SK-N-SH treated with all-trans-retinoic acid at 6 μM for 48 hours (cell line): ENCODE measurements around the gene ANXA11.

Experiments
- ATAC-seq: fragments of 200-7000 bp; cut with Tn5 transposase; 3 replicates; pipeline ENCODE4 v1.9.1; 2020; ENCODE audit warnings: mild to moderate bottlenecking, moderate library complexity
- ARNTL ChIP-seq: fragments of 450-650 bp; formaldehyde crosslinking; IDR thresholded peaks from 2 replicates; pipeline ENCODE4 v1.5.0; 2020; ENCODE audit warnings: low read depth, mild to moderate bottlenecking, moderate library complexity, borderline replicate concordance
- BACH2 ChIP-seq: fragments of 250-450 bp; sonication (Bioruptor Pico); IDR thresholded peaks from 2 replicates; pipeline ENCODE4 v1.9.0; 2021; ENCODE audit warnings: mild to moderate bottlenecking, borderline replicate concordance
- CSDC2 ChIP-seq: fragments of 250-450 bp; sonication (Bioruptor Pico); IDR thresholded peaks from 2 replicates; pipeline ENCODE4 v1.5.0; 2020; ENCODE audit warnings: mild to moderate bottlenecking, moderate library complexity
- CSRNP3 ChIP-seq: fragments of 250-450 bp; sonication (Bioruptor Pico); IDR thresholded peaks from 2 replicates; pipeline ENCODE4 v1.5.1; 2021; ENCODE audit warnings: mild to moderate bottlenecking, moderate library complexity
- ESRRG ChIP-seq: fragments of 250-450 bp; sonication (Bioruptor Pico); IDR thresholded peaks from 2 replicates; pipeline ENCODE4 v1.6.1; 2021; ENCODE audit warnings: mild to moderate bottlenecking
- GLIS3 ChIP-seq: fragments of 250-450 bp; sonication (Bioruptor Pico); IDR thresholded peaks from 2 replicates; pipeline ENCODE4 v1.5.0; 2020; ENCODE audit warnings: mild to moderate bottlenecking, moderate library complexity
- OSR1 ChIP-seq: fragments of 250-450 bp; sonication (Bioruptor Pico); IDR thresholded peaks from 2 replicates; pipeline ENCODE4 v1.8.0; 2022; ENCODE audit warnings: moderate library complexity, mild to moderate bottlenecking, inconsistent platforms
- PPARA ChIP-seq: fragments of 250-450 bp; sonication (Bioruptor Pico); IDR thresholded peaks from 2 replicates; pipeline ENCODE4 v1.5.0; 2020; ENCODE audit warnings: mild to moderate bottlenecking, borderline replicate concordance
- RARB ChIP-seq: fragments of 250-450 bp; sonication (Bioruptor Pico); IDR thresholded peaks from 2 replicates; pipeline ENCODE4 v1.8.0; 2021; ENCODE audit warnings: mild to moderate bottlenecking, moderate library complexity
- SNAI2 ChIP-seq: fragments of 250-450 bp; sonication (Bioruptor Pico); IDR thresholded peaks from 2 replicates; pipeline ENCODE4 v1.5.0; 2020; ENCODE audit warnings: mild to moderate bottlenecking, moderate library complexity
- TOX ChIP-seq: fragments of 250-450 bp; sonication (Bioruptor Pico); IDR thresholded peaks from 2 replicates; pipeline ENCODE4 v1.8.0; 2021; ENCODE audit warnings: mild to moderate bottlenecking, moderate library complexity, borderline replicate concordance
- TSHZ2 ChIP-seq: fragments of 250-450 bp; sonication (Bioruptor Pico); IDR thresholded peaks from 2 replicates; pipeline ENCODE4 v1.5.0; 2020; ENCODE audit warnings: mild to moderate bottlenecking, moderate library complexity
- ZC3H10 ChIP-seq: fragments of 250-450 bp; sonication (Bioruptor Pico); IDR thresholded peaks from 2 replicates; pipeline ENCODE4 v1.5.1; 2021; ENCODE audit warnings: mild to moderate bottlenecking, moderate library complexity
- ZFP3 ChIP-seq: fragments of 250-450 bp; sonication (Bioruptor Pico); IDR thresholded peaks from 2 replicates; pipeline ENCODE4 v1.5.0; 2020; ENCODE audit warnings: mild to moderate bottlenecking, moderate library complexity
- ZFP30 ChIP-seq: fragments of 450-650 bp; formaldehyde crosslinking; IDR thresholded peaks from 2 replicates; pipeline ENCODE4 v1.5.0; 2022; ENCODE audit warnings: mild to moderate bottlenecking, moderate library complexity
- ZNF565 ChIP-seq: fragments of 450-650 bp; formaldehyde crosslinking; conservative IDR thresholded peaks from 2 replicates; pipeline ENCODE4 v1.5.0; 2020; ENCODE audit warnings: low read depth, mild to moderate bottlenecking, moderate library complexity
- ZNF70 ChIP-seq: fragments of 450-650 bp; formaldehyde crosslinking; IDR thresholded peaks from 2 replicates; pipeline ENCODE4 v1.5.0; 2020; ENCODE audit warnings: mild to moderate bottlenecking, moderate library complexity
- ZNF8 ChIP-seq: fragments of 450-650 bp; formaldehyde crosslinking; IDR thresholded peaks from 2 replicates; pipeline ENCODE4 v1.5.0; 2020; ENCODE audit warnings: mild to moderate bottlenecking, moderate library complexity
- TF ChIP-seq, protein P1 (sequence below): fragments of 250-450 bp; sonication (Bioruptor Pico); IDR thresholded peaks from 2 replicates; pipeline ENCODE4 v1.5.1; 2020; ENCODE audit warnings: low read depth, mild to moderate bottlenecking, moderate library complexity

ANXA11 gene

DNA sequence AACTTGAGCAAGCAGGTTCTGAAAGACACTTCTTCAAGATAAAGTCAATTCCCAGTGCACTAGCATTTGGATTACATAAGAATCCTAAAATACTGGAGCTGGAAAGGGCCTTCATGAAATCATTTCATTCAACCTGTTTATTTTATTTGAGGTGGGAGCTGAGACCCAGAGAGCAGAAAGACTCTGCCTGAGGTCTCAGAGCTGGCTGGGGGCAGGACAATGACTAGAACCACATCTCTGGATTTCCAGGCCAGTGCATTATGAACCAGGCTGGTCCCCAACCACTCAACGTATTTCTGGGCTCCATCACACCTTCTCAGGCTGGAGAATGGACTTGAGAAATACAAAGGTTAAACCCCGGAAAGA lies 8.4 kb downstream of the ANXA11 start:
- TF ChIP-seq TSHZ2 (CRISPR knock-in tag) (no peak), ARNTL (CRISPR knock-in tag) (no peak), CSDC2 (CRISPR knock-in tag) (no peak), ZNF70 (CRISPR knock-in tag) (no peak), RARB (CRISPR knock-in tag) (no peak), ZFP3 (CRISPR knock-in tag) (no peak), TOX (CRISPR knock-in tag) (no peak), SNAI2 (CRISPR knock-in tag) (no peak), ZC3H10 (CRISPR knock-in tag) (no peak), CSRNP3 (CRISPR knock-in tag) (no peak)
- TF ChIP-seq, protein P1, sequence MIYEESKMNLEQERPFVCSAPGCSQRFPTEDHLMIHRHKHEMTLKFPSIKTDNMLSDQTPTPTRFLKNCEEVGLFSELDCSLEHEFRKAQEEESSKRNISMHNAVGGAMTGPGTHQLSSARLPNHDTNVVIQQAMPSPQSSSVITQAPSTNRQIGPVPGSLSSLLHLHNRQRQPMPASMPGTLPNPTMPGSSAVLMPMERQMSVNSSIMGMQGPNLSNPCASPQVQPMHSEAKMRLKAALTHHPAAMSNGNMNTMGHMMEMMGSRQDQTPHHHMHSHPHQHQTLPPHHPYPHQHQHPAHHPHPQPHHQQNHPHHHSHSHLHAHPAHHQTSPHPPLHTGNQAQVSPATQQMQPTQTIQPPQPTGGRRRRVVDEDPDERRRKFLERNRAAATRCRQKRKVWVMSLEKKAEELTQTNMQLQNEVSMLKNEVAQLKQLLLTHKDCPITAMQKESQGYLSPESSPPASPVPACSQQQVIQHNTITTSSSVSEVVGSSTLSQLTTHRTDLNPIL (CRISPR knock-in tag) = no peak
- ATAC-seq = peak; percentile 10; the same call in 1 of the 3 replicates

GRCh38 chr10:80196270-80196949 lies 8.9 kb downstream of the ANXA11 start:
- peak; percentile 59 for ATAC-seq
- no peak for TF ChIP-seq RARB (CRISPR knock-in tag)
- TF ChIP-seq, protein P1 (CRISPR knock-in tag) = no peak
- TF ChIP-seq ESRRG (CRISPR knock-in tag) = no peak
- no peak for TF ChIP-seq ZNF8
- no peak for TF ChIP-seq TSHZ2 (CRISPR knock-in tag)
- TF ChIP-seq ZFP30 (CRISPR knock-in tag) = no peak
- TF ChIP-seq CSDC2 (CRISPR knock-in tag) = no peak
- no peak for TF ChIP-seq ZFP3 (CRISPR knock-in tag)
- no peak for TF ChIP-seq CSRNP3 (CRISPR knock-in tag)
- no peak for TF ChIP-seq ZNF565
- TF ChIP-seq ZC3H10 (CRISPR knock-in tag) = no peak
- TF ChIP-seq GLIS3 = no peak
- TF ChIP-seq ZNF70 (CRISPR knock-in tag) = no peak
- no peak for TF ChIP-seq OSR1 (CRISPR knock-in tag)

GRCh38 chr10:80195046-80195574 lies 10.2 kb downstream of the ANXA11 start:
- no peak for ATAC-seq
- TF ChIP-seq ZFP30 (CRISPR knock-in tag) (no peak), PPARA (no peak), ZC3H10 (CRISPR knock-in tag) (no peak), SNAI2 (CRISPR knock-in tag) (no peak), BACH2 (CRISPR knock-in tag) (no peak), ARNTL (CRISPR knock-in tag) (no peak), GLIS3 (no peak), CSRNP3 (CRISPR knock-in tag) (no peak), TOX (CRISPR knock-in tag) (no peak)
- TF ChIP-seq, all 23 proteins: peak for 0
